ENCODE results near the gene HLA-DRA. TPM values are rescaled to one million over a fixed set of nuclear protein-coding genes. Genes with fewer than 3 reads are reported as not detected.

The HLA-DRA gene
- total and polyA plus RNA-seq, 2 of the 4 experiments (the other 2 are of a cell fraction): not detected

- Histone ChIP-seq H3K9ac (ENCODE audit: low read depth, low read length) (no peak overlapping the region), H2AFZ (replicated peaks; ENCODE audit: low read length, poor library complexity) (no peak overlapping the region), H2BK5ac (ENCODE audit: low read depth, low read length, poor library complexity, severe bottlenecking) (no peak overlapping the region), H3K4me2 (ENCODE audit: low read depth, low read length) (no peak overlapping the region), H3K36me3 (ENCODE audit: control insufficient read depth, insufficient read depth, low read length) (no peaks in the 10 kb centered on the region), H3K9me1 (ENCODE audit: insufficient read depth, low read length) (peaks cover 3% of the 10 kb centered on the region; the same call in 1 of the 2 replicates), H3K27ac (ENCODE audit: insufficient read depth, low read length) (no peak overlapping the region), H3K4me3 (ENCODE audit: insufficient read depth, low read depth, low read length) (no peak overlapping the region), H2AK5ac (ENCODE audit: low read depth, low read length) (no peak overlapping the region), H3K56ac (ENCODE audit: extremely low read depth, insufficient read depth, low read length) (no peak overlapping the region), H3K23ac (ENCODE audit: low read depth, low read length) (no peak overlapping the region), H3K27me3 (ENCODE audit: control insufficient read depth, insufficient read depth, low read length) (peaks cover 30% of the 10 kb centered on the region), H2AK9ac (replicated peaks; ENCODE audit: low read depth, low read length, poor library complexity) (no peak overlapping the region), H4K5ac (ENCODE audit: low read depth, low read length) (no peak overlapping the region), H3K9me3 (ENCODE audit: control insufficient read depth, insufficient read depth, low read length) (no peaks in the 10 kb centered on the region), H4K8ac (ENCODE audit: low read depth in 2 of 2, low read length in 2 of 2) (no peak overlapping the region), H3K4ac (ENCODE audit: low read depth, low read length) (no peak overlapping the region), H3K4me1 (ENCODE audit: control insufficient read depth, insufficient read depth, low read length) (no peaks in the 10 kb centered on the region), H4K20me1 (ENCODE audit: insufficient read depth, low read length) (no peaks in the 10 kb centered on the region), H2BK15ac (ENCODE audit: low read depth, low read length) (no peak overlapping the region), H4K91ac (ENCODE audit: insufficient read depth, low read depth, low read length) (no peak overlapping the region), H3K79me1 (ENCODE audit: low read depth in 1 of 2, low read length in 2 of 2) (no peaks in the 10 kb centered on the region), H2BK120ac (ENCODE audit: low read depth, low read length) (no peak overlapping the region), H3K18ac (ENCODE audit: low read depth, low read length) (no peak overlapping the region), H2BK20ac (ENCODE audit: low read depth, low read length) (no peak overlapping the region), H3K14ac (replicated peaks; ENCODE audit: low read depth, low read length) (no peak overlapping the region)
- in situ Hi-C loops (cut with MboI; ENCODE audit: low sequenced_read_pairs): no loop called here
- no peak for ATAC-seq (ENCODE audit: low read depth)
- no TSS peak for BruUV-seq (replicated peaks)
- intact Hi-C loops (cut with micrococcal nuclease): no loop called here
- dilution Hi-C loops (cut with HindIII; ENCODE audit: low sequenced_read_pairs, unreplicated experiment): no loop called here
- DNase-seq: no peak
- TF ChIP-seq POLR2A (IDR thresholded peaks at IDR 0.05; ENCODE audit: low read depth, low read length) (no peak), RCOR1 (IDR thresholded peaks at IDR 0.05; ENCODE audit: insufficient replicate concordance, low read length) (no peak), CHD1 (IDR thresholded peaks at IDR 0.05; ENCODE audit: low read depth, low read length) (no peak), USF2 (IDR thresholded peaks at IDR 0.05; ENCODE audit: low read depth, low read length) (no peak), CEBPB (IDR thresholded peaks at IDR 0.05; ENCODE audit: low read depth, low read length) (no peak), MAZ (IDR thresholded peaks at IDR 0.05; ENCODE audit: borderline replicate concordance, low read depth, low read length) (no peak), ELK1 (IDR thresholded peaks at IDR 0.05; ENCODE audit: borderline replicate concordance, low read depth, low read length) (no peak), RFX5 (IDR thresholded peaks at IDR 0.05; ENCODE audit: low read depth, low read length) (no peak), NFE2L2 (IDR thresholded peaks at IDR 0.05; ENCODE audit: low read depth, low read length) (no peak), FOS (IDR thresholded peaks at IDR 0.05; ENCODE audit: low read depth, low read length) (no peak), RAD21 (IDR thresholded peaks at IDR 0.05; ENCODE audit: low read length) (no peak), MXI1 (IDR thresholded peaks at IDR 0.05; ENCODE audit: borderline replicate concordance, low read depth, low read length) (no peak), CTCF (conservative IDR thresholded peaks at IDR 0.05; ENCODE audit: low read depth, low read length) (no peak)
- WGBS, 2 experiments (ENCODE audit: extremely low coverage in 2 of 2, insufficient read length in 1 of 2): no CpG with 5 or more reads among the region's 1 CpG
- ChIA-PET CTCF (no interaction called here), POLR2A (ENCODE audit: unreplicated experiment) (no interaction called here)
Observed at GRCh38 chr6:32405656-32406055, 34.0 kb upstream of the HLA-DRA start.
